Measurements from ENCODE around the gene PARD3.

DNA sequence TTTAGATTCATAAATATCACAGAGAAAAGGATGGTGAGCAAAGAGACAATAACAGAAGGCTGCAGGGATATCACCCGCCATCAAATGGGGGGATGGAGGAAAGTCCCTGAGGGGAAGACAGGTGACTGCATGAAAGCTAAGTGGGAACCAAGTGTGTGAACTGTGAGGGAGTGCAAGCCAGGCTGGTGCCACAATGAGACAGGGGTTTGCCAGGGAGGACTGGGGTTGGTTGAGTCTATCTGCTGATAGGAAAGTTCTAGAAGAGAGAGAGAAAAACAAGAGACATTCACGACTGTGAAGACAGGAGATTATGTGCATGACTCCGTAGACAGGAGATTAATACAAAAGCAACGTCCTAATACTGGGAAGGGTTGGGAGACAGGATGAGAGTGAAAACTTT is 376.4 kb downstream of the PARD3 start:
- no peak for TF ChIP-seq TAF1 (IDR thresholded peaks at IDR 0.05; ENCODE audit: borderline replicate concordance, insufficient read depth, low read length)
- no peak for TF ChIP-seq POLR2AphosphoS5 (IDR thresholded peaks at IDR 0.05; ENCODE audit: low read depth, low read length)
